Measurements from ENCODE around the gene DST.

DNA sequence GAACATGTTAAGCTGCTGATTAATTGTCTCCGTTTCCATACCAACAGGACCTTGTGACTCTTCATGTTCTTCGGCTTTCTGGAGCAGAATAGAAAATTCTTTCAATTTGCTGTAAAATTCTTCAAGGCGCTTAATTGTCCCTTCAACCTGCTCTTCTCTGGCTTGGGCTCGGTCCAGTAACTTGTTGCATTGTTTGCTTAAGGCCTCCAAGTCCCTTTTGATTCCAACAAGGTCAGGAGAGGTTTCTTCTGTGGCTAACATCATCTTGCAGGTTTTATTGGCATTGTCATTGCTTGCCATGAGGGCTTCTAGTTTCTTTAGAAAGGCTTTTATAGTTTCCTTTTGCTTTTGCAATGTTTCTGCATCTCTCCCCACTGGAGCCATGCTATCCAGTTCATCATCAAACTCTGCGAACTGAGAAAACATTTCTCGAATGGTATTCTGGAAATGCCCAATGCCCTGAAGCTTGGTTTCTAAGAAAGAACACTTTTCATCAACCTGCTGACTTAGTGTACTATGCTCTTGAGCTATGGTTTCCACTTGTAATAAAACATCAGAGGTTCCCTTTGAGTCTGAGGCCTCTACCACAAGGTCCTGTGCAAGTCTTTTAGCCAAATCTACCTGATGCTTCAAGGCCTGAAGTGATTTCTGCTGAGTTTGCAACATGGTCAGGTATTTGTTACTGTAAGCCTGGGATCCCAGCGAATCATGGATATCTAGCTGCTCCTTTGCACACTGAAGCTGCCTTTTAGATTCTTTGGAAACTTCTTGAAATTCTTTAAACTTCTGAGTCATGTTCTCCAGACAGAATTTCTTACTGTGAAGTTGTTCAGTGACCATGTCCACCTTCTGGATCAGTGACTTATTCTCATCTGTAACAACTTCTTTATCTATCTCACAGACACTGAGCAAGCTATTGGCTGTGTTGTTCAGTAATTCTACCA is 90.2 kb downstream of the DST start:
- no peak for TF ChIP-seq RCOR1 (IDR thresholded peaks at IDR 0.05; ENCODE audit: insufficient replicate concordance, low read length)
- no peak for TF ChIP-seq POLR2A (IDR thresholded peaks at IDR 0.05; ENCODE audit: low read depth, low read length)
- TF ChIP-seq, protein P1, sequence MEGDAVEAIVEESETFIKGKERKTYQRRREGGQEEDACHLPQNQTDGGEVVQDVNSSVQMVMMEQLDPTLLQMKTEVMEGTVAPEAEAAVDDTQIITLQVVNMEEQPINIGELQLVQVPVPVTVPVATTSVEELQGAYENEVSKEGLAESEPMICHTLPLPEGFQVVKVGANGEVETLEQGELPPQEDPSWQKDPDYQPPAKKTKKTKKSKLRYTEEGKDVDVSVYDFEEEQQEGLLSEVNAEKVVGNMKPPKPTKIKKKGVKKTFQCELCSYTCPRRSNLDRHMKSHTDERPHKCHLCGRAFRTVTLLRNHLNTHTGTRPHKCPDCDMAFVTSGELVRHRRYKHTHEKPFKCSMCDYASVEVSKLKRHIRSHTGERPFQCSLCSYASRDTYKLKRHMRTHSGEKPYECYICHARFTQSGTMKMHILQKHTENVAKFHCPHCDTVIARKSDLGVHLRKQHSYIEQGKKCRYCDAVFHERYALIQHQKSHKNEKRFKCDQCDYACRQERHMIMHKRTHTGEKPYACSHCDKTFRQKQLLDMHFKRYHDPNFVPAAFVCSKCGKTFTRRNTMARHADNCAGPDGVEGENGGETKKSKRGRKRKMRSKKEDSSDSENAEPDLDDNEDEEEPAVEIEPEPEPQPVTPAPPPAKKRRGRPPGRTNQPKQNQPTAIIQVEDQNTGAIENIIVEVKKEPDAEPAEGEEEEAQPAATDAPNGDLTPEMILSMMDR (conservative IDR thresholded peaks at IDR 0.05; ENCODE audit: low read depth, low read length) = no peak
